GM19395 (cell line): ENCODE measurements around the gene SKAP1.

Source experiments
- ATAC-seq: cut with Tn5 transposase; IDR thresholded peaks from one replicate; pipeline ENCODE4 v1.9.1; 2021; ENCODE audit warnings: mild to moderate bottlenecking, moderate library complexity; ENCODE audit not compliant: unreplicated experiment

Gene SKAP1

DNA sequence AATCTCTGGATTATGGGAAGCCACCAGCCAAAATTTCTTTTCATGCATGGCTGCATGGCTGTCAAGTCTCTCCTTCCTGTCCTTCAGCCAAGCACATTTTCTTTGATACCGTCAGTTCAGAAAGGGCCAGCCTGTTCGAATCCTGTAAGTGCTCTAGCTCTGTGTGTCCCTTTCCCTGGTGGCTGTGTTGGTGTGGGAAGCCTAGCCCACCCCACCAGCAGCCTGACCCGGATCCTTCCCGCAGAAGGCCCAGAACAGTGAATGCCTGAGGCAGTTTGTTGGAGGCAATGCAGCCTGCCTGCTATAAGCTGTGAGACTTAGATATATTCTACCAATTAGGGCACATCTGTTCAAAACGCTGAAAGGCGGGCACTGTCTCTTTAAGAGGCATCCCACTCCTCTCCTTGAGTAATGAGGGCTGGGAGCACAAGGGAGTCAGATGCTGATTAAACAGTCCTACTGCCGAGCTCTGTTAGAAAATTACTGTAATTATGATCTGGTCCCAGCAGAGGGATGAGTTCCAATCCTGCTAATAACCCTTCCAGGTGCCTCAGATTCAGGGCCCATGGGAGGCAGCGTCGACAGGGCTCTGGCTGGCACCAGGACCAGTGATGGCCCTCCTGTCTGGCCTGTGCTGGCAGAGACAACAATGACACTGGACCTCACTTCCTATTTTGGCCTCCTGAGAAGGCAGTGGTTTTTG lies 304.0 kb downstream of the SKAP1 start:
- ATAC-seq = no peak

DNA sequence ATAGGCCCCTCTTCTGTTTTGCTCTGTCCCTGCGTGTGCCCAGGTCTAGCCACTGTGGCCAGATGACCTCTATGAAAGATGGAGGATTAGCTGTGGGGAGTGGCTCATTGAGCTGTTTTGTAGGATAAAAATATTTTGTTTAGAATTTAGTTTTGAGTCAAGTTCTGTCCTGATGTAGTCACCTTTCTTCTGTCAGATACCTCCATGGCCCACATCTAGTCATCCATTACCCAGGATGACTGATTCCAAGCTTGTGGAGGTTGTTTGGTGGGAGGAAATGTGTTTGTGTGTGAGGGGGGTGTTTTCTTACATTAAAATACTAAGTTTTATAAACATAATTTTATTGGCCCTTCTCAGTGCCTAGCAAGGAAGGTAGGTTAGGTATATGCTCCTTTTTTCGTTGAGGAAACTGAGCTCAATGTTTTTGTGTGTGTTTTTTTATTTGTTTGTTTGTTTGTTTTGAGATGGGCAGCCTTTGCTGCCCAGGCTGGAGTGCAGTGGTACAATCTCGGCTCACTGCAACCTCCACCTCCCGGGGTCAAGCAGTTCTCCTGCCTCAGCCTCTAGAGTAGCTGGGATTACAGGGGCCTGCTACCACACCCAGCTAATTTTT lies 306.1 kb downstream of the SKAP1 start:
- ATAC-seq = no peak

DNA sequence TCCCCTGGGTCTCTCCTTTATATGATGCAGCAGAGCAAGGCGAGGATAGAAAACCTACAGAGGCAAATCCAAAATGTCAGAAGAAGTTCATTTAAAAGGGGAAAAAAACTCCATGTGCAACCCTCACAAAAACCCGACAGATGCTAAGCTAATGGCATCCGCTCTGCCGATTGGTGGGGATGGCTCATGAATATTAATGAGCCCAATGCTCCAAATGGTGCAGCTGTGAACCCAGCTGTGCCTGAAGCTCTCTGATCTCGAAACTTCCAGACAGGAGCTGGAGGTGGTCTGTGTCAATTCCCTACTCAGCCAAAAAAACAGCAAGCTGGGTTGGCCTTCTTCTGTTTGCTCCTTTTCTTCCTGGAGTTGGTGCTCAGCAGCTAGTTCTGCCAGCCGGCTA lies 306.9 kb downstream of the SKAP1 start:
- no peak for ATAC-seq

DNA sequence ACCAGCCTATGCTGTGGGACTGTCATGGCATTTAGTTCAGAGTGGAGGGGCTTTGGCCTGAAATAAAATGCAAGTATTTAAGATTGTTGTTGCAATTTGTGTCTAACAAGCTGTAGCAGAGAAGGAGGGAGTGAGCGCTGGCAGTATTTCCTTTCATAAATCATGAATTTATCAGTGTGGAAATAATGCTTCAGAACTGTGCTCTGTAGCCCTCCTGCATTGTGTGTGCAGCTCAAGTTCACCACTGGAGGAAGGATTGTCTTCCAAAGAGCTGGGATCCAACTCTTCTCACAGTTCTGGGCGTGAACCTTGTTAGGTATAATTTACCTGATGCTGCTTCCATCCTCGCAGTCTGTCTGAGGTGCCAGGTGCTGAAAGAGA lies 307.4 kb downstream of the SKAP1 start:
- no peak for ATAC-seq

DNA sequence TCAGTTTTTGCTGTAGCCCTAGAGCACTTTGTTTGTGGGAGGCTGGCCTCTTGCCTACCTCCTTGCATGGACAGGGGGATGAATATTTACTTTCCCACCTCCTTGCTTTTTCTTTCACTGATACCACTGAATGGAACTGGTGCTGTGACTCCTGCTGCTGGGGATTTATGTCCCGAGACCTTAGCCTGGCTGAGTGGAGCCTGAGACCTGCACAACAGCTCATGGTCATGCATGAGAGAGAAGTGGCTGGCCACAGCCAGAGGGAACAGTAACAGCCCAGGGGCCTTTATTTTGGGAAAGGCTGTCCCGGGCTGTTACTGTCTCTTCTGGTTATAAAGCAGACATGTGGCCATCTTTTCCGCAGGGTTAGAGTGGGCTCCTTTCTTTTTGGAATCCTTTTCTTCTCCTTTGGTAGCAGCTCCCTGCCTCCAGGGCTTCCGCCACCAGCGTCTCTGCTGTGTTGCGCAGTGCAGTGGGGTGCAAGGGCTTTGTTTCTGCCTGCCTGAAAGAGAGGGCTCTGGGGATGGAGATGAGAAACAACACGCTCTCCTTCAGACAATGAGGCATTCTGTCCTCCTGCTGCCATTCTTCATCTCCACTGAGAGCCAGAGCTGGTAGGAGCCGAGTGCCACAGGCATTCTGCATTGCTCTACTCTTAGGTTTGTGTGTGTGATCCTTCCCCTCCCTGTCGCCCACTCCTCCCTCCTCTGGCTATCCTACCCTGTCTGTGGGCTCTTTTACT lies 307.9 kb downstream of the SKAP1 start:
- no peak for ATAC-seq

DNA sequence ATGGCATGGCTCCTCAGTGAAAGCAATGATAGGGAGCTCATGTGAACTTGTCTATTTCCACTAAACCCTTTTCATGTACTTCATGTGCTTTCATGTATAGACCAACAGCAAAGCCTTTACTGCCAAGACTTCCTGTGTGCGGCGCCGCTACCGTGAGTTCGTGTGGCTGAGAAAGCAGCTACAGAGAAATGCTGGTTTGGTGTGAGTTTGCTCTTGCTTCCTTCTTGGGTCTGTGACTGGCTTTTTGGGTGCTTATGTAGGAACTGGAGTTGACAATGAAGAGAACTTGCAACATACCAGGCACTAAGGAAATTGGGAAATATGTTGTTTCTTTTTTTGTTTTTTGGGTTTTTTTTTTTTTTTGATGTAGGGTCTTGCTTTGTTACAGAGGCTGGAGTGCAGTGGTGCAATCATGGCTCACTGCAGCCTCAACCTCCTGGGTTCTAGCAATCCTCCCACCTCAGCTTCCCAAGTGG lies 316.8 kb downstream of the SKAP1 start:
- ATAC-seq = peak; percentile 57

DNA sequence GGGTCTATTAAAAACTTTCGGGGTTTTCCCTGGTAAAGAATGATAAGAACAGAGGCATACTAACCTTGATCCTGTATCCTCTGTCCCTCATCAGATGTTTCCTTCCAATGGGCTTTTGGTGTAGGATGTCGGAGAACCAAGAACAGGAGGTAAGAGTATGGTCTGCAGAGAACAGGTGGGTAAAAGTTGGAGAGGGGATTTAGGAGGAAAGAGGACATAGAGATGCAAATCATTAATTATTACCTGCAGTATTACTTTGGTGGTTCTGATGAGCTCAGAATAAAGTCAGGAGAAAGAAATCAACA lies 318.1 kb downstream of the SKAP1 start:
- ATAC-seq = no peak

DNA sequence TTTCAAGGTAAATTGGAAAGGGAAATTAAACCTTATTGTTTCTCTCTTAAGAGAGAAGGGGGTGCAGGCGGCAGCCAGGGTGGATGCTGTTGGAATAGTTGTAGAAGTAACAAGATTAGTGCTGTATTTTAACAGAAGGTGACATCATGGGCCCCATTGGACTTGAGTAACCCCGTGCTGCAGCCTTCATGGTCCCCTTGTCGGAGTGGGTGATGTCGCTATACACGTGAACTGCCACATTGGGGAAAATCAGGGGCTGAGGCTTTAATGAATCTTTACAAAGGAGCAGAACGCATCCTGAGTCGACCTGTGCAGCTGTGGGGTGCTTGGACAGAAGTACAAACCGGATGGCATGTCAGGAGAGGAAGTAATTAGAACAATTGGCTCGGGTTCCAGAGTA lies 319.3 kb downstream of the SKAP1 start:
- no peak for ATAC-seq

DNA sequence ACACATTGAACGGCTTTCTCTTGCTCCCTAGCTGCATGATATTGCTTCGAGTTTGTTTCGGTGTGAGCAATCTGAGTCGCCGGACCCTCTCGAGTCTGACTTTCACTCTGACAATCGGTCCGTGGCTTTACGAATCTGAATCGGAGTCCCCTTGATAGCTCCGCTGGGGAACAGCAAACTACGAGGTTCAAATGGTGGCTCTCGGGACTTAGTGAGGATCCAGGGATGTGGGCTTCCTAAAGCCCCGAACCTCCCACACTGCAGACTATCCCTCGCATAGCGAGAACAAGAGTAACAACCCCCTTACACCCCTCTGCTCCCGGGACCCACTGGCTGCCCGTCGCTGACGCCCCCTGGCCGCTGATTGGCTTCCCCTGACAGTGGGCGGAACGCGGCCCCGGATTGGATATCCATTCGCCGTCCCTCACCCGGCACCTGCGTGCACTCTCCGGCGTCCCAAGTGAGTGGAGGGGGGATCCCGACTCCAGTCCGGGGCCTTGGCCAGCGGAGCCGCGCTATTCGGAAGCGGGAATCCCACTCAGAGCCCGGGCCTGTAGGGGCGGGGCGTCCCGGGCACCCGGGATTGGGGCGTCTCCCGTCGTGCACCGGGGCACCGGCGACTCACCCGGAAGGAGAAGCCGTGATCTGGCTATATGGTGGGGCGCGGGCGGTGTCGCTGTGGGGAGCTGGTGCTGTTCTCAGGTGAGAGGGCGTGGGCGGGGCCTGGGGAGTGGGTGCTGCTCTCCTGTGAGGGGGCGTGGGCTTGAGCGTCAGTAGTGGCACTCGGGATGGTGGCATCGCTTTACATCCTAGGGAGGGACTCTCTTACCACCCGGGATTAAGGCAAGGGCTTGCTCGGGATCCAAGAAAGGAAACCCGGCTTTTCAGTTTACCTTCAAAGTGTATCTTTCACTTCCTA lies 322.6 kb downstream of the SKAP1 start, which contains the start of gene SNX11:
Gene SNX11 (plus strand): TSS at position 630 of the 919 bp plus-strand sequence. CDS start 4,278 bp downstream, outside the sequence.
- ATAC-seq = peak; percentile 78

DNA sequence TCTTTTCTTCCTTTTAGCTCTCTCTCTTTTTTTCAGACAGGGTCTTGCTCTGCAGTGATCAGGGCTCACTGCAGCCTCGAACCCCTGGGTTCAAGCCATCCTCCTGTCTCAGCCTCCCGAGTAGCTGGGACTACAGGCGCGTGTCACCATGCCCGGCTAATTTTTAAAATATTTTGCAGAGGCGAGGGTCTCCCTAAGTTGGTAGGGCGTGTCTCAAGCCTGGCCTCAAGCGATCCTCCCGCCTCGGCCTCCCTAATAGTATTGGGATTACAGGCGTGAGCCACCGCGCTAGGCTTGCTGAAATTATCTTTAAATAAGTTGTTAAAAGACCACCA lies 323.2 kb downstream of the SKAP1 start:
- ATAC-seq = no peak

DNA sequence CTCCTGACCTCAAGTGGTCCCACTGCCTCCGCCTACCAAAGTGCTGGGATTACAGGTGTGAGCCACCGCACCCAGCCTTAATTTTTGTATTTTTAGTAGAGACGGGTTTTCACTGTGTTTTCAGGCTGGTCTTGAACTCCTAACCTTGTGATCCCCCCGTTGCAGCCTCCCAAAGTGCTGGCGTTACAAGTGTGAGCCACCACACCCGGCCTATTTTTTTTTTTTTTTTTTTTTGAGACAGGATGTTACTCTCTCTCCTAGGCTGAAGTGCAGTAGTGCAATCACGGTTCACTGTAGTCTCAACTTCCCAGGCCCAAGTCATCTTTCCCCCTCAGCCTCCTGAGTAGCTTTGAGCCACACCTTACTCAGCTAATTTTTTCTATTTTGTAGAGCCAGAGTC lies 325.6 kb downstream of the SKAP1 start:
- ATAC-seq = no peak

DNA sequence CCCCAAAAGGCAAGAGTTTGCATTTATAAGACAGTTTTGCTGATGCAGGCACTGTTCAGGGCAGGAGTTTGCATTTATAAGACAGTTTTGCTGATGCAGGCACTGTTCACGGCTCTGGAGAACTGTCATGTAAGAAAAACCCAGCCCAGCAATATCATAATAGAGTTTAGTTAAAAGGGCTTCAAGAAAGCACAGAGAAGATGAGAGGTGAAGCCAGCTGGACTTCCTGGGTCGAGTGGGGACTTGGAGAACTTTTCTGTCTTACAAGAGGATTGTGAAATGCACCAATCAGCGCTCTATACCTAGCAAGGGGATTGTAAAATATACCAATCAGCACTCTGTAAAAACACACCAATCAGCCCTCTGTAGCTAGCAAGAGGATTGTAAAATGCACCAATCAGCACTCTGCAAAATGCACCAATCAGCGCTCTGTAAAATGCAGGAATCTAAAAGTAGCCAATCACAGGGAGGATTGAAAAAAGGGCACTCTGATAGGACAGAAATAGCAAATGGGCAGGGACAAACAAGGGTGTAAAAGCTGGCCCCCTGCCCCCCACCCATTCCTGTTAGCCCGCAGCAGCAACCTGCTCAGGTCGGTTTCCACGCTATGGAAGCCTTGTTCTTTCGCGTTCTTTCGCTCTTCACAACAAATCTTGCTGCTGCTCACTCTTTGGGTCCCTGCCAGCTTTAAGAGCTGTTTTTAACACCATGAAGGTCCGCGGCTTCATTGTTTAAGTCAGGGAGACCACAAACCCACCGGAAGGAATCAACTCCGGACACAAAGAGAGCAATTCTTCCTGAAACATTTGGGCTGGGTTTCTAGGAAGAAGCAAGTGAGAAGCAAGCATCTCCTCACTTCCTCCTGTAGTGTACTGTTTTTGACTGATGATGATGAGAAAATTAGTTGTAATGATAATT lies 327.0 kb downstream of the SKAP1 start:
- ATAC-seq = no peak

DNA sequence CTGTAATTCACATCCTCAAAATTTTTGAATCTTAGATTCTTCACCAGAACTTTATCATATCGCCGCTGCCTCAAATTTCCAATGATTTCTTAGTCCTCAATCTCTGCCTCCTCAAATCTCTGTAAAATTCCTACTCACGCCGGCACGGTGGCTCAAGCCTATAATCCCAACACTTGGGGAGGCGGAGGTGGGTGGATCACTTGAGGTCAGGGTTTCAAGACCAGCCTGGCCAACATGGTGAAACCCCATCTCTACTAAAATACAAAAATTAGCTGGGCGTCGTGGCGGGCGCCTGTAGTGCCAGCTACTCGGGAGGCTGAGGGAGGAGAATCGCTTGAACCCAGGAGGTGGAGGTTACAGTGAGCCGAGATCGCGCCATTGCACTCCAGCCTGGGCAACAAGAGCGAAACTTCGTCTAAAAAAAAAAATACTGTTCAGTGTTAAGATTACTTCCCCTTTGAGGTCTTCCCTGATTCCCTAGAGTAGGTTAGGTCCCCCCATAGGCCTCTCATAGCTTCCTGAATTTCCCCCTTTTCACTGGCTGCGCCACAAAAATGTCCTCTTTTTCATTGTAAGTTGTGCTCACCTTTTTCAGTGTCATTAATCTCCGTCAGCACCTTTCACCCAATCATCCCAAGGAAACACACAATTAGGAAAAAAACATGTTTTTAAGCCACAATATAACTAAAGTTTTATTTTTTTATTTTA lies 327.8 kb downstream of the SKAP1 start:
- ATAC-seq = no peak

DNA sequence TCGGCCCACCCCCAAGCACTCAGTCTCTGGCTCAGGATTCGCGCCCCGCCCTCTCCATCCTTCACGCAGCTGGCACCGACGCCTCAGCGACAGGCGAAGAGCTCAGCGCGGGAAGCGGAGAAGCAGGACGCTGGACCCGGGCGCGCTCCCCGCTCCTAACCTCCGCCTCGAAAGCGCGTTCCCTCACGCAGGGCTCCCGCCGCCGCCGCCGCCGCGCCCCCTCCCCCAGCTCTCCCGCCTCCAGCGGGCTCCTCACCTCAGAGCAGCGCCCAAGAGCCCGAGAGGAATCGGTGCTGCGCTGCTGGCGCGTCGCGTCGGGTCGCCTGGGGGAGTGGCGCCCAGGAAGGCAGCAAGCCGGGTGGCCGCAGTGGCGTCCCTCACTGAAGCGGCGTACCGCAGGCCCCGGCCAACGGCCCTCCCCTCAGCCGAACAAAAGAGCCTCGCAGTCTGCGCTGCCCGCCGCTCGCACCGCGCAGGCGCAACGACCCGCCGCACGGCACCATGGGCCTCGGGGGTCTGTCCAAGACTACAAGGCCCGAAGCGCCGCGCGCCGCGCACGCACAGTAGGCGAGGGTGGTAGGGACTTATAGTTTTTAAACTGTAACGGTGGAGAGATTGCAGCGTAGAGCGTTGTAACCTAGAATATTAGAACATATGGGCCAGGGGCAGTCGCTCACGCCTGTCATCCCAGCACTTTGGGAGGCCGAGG lies 328.8 kb downstream of the SKAP1 start, which contains the start of gene CBX1:
Gene CBX1 (minus strand): TSS at position 467 of the 709 bp plus-strand sequence. CDS start 24,474 bp downstream, outside the sequence.
- peak; percentile 91 for ATAC-seq

DNA sequence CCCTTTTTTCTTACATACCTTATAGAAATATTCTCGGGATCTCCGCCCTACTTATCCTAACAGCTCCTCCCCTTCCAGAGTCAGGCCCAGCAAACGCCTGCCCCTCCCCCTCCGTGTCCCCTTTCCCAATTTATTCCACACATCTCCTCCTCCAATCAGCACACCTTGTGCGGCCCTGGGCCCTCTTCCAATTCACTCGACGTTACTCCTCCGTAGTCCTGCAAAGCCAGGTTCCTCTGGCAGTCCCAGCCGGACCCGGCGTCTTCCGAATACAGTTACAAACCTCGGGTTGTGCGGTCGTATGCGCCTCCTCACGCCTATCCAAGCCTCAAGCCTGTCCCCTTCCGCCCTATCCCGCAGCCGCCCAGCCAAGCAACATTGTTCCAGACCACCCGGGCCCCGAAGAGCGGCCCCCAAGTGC lies 329.4 kb downstream of the SKAP1 start:
- no peak for ATAC-seq

DNA sequence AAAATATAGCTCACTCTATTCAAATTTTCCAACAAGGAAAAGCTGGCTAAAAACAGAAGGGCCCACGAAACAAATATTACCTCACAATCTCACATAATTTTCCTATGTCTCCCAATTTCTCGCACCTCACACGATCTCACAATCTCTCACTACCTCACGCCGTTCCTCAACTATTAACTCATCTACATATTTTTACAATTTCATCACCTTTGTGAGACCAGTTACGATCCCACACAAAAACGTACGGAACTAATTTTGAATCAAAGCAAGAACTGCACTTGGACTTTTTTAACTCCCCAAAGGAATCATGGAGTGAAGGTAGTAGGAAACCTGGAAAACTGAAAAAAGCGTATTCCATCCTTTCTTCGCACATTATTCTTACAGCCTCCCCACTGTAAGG lies 329.9 kb downstream of the SKAP1 start:
- no peak for ATAC-seq

DNA sequence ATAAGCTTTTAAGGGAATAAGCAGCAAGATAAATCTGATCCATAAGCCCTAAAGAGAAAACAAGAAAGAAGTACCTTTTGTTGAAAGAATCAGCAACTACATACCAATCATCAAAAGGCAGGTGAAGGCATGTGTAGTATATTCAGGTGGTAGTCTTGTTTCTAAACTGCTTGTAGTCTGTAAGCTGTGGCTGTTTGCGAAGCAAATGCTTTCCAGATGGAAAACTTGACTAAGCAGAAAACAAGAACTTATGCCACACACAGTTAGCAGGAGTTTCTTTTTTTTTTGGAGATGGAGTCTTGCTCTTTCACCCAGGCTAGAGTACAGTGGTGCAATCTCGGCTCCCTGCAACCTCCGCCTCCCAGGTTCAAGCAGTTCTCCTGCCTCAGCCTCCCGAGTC lies 334.4 kb downstream of the SKAP1 start:
- ATAC-seq = no peak

DNA sequence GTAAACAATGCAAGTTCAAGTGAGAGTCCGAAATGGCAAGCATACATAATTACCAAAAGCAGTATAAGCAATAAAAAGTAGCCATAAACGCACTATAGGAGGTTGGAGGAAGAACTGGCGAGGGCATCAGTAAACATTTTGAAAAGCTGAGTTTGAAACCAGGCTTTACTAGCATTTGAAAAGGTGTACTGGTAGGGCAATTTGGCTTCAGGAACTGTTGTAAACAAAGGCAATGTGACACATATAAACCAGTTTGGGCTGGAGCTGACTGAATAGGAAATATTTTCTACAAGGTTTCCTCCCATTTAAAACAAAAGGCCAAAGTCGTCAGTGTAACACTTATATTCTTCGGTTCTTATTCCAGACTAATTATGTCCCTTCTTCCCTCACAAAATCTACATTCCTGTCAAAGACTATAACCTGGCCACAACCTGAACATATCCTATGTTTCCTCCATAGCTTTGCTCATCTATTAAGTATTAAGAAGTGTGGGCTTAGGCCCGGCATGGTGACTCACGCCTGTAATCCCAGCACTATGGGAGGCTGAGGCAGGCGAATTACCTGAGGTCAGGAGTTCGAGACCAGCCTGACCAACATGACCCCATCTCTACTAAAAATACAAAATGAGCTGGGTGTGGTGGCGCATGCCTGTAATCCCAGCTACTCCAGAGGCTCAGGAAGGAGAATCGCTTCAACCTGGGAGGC lies 336.5 kb downstream of the SKAP1 start:
- ATAC-seq = no peak
